ENCODE measurements around the gene BRD7. TPM values are rescaled to one million over a fixed set of nuclear protein-coding genes. Genes with fewer than 3 reads are reported as not detected.

Gene BRD7
- total RNA-seq, 1 experiment from 2014 or later = 122 TPM

GRCh38 chr16:50269061-50269705 lies 99.6 kb downstream of the BRD7 start (continued):
- TF ChIP-seq, protein P1, sequence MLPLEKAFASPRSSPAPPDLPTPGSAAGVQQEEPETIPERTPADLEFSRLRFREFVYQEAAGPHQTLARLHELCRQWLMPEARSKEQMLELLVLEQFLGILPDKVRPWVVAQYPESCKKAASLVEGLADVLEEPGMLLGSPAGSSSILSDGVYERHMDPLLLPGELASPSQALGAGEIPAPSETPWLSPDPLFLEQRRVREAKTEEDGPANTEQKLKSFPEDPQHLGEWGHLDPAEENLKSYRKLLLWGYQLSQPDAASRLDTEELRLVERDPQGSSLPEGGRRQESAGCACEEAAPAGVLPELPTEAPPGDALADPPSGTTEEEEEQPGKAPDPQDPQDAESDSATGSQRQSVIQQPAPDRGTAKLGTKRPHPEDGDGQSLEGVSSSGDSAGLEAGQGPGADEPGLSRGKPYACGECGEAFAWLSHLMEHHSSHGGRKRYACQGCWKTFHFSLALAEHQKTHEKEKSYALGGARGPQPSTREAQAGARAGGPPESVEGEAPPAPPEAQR (CRISPR knock-in tag; IDR thresholded peaks at IDR 0.05) = no peak
- no peak for TF ChIP-seq TP53 (CRISPR knock-in tag; IDR thresholded peaks at IDR 0.05)

DNA sequence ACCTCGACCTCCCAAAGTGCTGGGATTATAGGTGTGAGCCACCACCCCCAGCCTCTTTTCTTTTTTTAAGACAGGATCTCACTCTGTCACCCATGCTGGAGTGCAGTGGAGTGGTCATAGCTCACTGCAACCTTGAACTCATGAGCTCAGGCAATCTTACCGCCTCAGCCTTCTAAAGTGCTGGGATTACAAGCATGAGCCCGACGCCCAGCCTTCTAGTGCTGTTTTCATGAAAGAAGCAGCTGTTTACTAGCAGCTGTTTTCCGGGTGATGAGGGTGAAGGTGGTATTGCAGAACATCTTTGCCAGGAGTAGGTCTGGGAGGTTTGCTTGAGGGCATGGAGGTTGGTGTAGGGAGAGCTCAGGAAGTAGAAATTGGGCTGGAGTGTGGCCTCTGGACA lies 100.4 kb downstream of the BRD7 start:
- CTCF ChIA-PET = interaction anchor here (1.0 to 1.4 kb wide), 3 partner anchors 9 to 59 kb away, joined by 3 read pairs; no protein-coding TSS in a partner anchor
- Mint-ChIP-seq H3K36me3 (no peaks in the 10 kb centered on the region), H3K4me3 (no peak overlapping the region), H3K4me1 (peaks cover 12% of the 10 kb centered on the region), H3K27me3 (ENCODE audit: low read depth) (no peaks in the 10 kb centered on the region; the same call in 1 of the 2 replicates), H3K27ac (no peak overlapping the region), H3K9me3 (no peaks in the 10 kb centered on the region)
- ATAC-seq = no peak
- no peak for DNase-seq (ENCODE audit: low spot score)
- POLR2A ChIA-PET = no interaction called here
- TF ChIP-seq JAZF1 (CRISPR knock-in tag; IDR thresholded peaks at IDR 0.05) (no peak), STAT6 (CRISPR knock-in tag; conservative IDR thresholded peaks at IDR 0.05; ENCODE audit: low read depth) (no peak), FOXP1 (CRISPR knock-in tag; IDR thresholded peaks at IDR 0.05; ENCODE audit: borderline replicate concordance) (no peak), ZNF263 (CRISPR knock-in tag; IDR thresholded peaks at IDR 0.05; ENCODE audit: low read depth) (no peak), IRF1 (CRISPR knock-in tag; IDR thresholded peaks at IDR 0.05) (no peak), CREM (CRISPR knock-in tag; IDR thresholded peaks at IDR 0.05) (no peak), ZNF138 (CRISPR knock-in tag; conservative IDR thresholded peaks at IDR 0.05) (no peak), KAT7 (CRISPR knock-in tag; IDR thresholded peaks at IDR 0.05; ENCODE audit: borderline replicate concordance) (no peak), TP53 (CRISPR knock-in tag; IDR thresholded peaks at IDR 0.05) (no peak), CREB1 (CRISPR knock-in tag; IDR thresholded peaks at IDR 0.05) (no peak), NR3C1 (CRISPR knock-in tag; conservative IDR thresholded peaks at IDR 0.05; ENCODE audit: low read depth) (no peak), GABPB1 (CRISPR knock-in tag; IDR thresholded peaks at IDR 0.05) (no peak), ZNF671 (CRISPR knock-in tag; IDR thresholded peaks at IDR 0.05) (no peak), PRRX2 (CRISPR knock-in tag; IDR thresholded peaks at IDR 0.05) (no peak), ZNF396 (CRISPR knock-in tag; IDR thresholded peaks at IDR 0.05; ENCODE audit: borderline replicate concordance) (no peak), RELA (CRISPR knock-in tag; IDR thresholded peaks at IDR 0.05; ENCODE audit: borderline replicate concordance) (no peak)
- TF ChIP-seq, protein P2, sequence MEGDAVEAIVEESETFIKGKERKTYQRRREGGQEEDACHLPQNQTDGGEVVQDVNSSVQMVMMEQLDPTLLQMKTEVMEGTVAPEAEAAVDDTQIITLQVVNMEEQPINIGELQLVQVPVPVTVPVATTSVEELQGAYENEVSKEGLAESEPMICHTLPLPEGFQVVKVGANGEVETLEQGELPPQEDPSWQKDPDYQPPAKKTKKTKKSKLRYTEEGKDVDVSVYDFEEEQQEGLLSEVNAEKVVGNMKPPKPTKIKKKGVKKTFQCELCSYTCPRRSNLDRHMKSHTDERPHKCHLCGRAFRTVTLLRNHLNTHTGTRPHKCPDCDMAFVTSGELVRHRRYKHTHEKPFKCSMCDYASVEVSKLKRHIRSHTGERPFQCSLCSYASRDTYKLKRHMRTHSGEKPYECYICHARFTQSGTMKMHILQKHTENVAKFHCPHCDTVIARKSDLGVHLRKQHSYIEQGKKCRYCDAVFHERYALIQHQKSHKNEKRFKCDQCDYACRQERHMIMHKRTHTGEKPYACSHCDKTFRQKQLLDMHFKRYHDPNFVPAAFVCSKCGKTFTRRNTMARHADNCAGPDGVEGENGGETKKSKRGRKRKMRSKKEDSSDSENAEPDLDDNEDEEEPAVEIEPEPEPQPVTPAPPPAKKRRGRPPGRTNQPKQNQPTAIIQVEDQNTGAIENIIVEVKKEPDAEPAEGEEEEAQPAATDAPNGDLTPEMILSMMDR (IDR thresholded peaks at IDR 0.05) = no peak
- TF ChIP-seq, protein P3, sequence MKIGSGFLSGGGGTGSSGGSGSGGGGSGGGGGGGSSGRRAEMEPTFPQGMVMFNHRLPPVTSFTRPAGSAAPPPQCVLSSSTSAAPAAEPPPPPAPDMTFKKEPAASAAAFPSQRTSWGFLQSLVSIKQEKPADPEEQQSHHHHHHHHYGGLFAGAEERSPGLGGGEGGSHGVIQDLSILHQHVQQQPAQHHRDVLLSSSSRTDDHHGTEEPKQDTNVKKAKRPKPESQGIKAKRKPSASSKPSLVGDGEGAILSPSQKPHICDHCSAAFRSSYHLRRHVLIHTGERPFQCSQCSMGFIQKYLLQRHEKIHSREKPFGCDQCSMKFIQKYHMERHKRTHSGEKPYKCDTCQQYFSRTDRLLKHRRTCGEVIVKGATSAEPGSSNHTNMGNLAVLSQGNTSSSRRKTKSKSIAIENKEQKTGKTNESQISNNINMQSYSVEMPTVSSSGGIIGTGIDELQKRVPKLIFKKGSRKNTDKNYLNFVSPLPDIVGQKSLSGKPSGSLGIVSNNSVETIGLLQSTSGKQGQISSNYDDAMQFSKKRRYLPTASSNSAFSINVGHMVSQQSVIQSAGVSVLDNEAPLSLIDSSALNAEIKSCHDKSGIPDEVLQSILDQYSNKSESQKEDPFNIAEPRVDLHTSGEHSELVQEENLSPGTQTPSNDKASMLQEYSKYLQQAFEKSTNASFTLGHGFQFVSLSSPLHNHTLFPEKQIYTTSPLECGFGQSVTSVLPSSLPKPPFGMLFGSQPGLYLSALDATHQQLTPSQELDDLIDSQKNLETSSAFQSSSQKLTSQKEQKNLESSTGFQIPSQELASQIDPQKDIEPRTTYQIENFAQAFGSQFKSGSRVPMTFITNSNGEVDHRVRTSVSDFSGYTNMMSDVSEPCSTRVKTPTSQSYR (CRISPR knock-in tag; IDR thresholded peaks at IDR 0.05) = no peak
- TF ChIP-seq, protein P4, sequence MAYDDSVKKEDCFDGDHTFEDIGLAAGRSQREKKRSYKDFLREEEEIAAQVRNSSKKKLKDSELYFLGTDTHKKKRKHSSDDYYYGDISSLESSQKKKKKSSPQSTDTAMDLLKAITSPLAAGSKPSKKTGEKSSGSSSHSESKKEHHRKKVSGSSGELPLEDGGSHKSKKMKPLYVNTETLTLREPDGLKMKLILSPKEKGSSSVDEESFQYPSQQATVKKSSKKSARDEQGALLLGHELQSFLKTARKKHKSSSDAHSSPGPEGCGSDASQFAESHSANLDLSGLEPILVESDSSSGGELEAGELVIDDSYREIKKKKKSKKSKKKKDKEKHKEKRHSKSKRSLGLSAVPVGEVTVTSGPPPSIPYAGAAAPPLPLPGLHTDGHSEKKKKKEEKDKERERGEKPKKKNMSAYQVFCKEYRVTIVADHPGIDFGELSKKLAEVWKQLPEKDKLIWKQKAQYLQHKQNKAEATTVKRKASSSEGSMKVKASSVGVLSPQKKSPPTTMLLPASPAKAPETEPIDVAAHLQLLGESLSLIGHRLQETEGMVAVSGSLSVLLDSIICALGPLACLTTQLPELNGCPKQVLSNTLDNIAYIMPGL (CRISPR knock-in tag; IDR thresholded peaks at IDR 0.05) = no peak
